ENCODE results near the gene NELL2. TPM values are rescaled to one million over a fixed set of nuclear protein-coding genes. Genes with fewer than 3 reads are reported as not detected.
"Not testable (repeated sequence)": the region's sequence is repeated elsewhere in the genome, so short reads cannot be mapped to it uniquely, and the experiment has no call there.

Gene NELL2
- total RNA-seq, 1 donor from 2014 or later, result 47.9 TPM

GRCh38 chr12:44780221-44780790 lies 95.8 kb downstream of the NELL2 start:
- intact Hi-C loops (cut with micrococcal nuclease), result no loop called here

GRCh38 chr12:44779766-44780165 lies 96.3 kb downstream of the NELL2 start:
- intact Hi-C loops (cut with micrococcal nuclease), result no loop called here

GRCh38 chr12:44778863-44779262 lies 97.3 kb downstream of the NELL2 start:
- intact Hi-C loops (cut with micrococcal nuclease), result no loop called here

- intact Hi-C loops (cut with micrococcal nuclease), result no loop called here
Observed at GRCh38 chr12:44777044-44777443, 99.1 kb downstream of the NELL2 start.

GRCh38 chr12:44775901-44776300 lies 100.2 kb downstream of the NELL2 start:
- intact Hi-C loops (cut with micrococcal nuclease), result no loop called here

- intact Hi-C loops (cut with micrococcal nuclease), result loop anchor here (1.0 to 5.0 kb wide), 4 partner anchors 37 to 758 kb away; no protein-coding TSS in a partner anchor
Observed at GRCh38 chr12:44774815-44775411, 101.2 kb downstream of the NELL2 start.

- intact Hi-C loops (cut with micrococcal nuclease), result loop anchor here (5.0 kb wide), 1 partner anchor 754 kb away; no protein-coding TSS in a partner anchor
Observed at GRCh38 chr12:44771485-44772021, 104.6 kb downstream of the NELL2 start.

- intact Hi-C loops (cut with micrococcal nuclease), result no loop called here
Observed at GRCh38 chr12:44765796-44766195, 110.3 kb downstream of the NELL2 start.

GRCh38 chr12:44763021-44763420 lies 113.1 kb downstream of the NELL2 start:
- intact Hi-C loops (cut with micrococcal nuclease), result no loop called here

- intact Hi-C loops (cut with micrococcal nuclease), result no loop called here
Observed at GRCh38 chr12:44759289-44759688, 116.8 kb downstream of the NELL2 start.

GRCh38 chr12:44750468-44750867 lies 125.6 kb downstream of the NELL2 start:
- intact Hi-C loops (cut with micrococcal nuclease), result no loop called here

GRCh38 chr12:44749566-44749965 lies 126.5 kb downstream of the NELL2 start:
- intact Hi-C loops (cut with micrococcal nuclease), result no loop called here

- intact Hi-C loops (cut with micrococcal nuclease), result no loop called here
Observed at GRCh38 chr12:44748950-44749468, 127.1 kb downstream of the NELL2 start.

GRCh38 chr12:44741292-44741980 lies 134.7 kb downstream of the NELL2 start:
- intact Hi-C loops (cut with micrococcal nuclease), result not testable (repeated sequence)

GRCh38 chr12:44738051-44738450 lies 138.1 kb downstream of the NELL2 start:
- intact Hi-C loops (cut with micrococcal nuclease), result no loop called here

GRCh38 chr12:44728566-44728965 lies 147.5 kb downstream of the NELL2 start:
- intact Hi-C loops (cut with micrococcal nuclease), result no loop called here

- intact Hi-C loops (cut with micrococcal nuclease), result no loop called here
Observed at GRCh38 chr12:44720265-44720664, 155.8 kb downstream of the NELL2 start.

- intact Hi-C loops (cut with micrococcal nuclease), result no loop called here
Observed at GRCh38 chr12:44717612-44718011, 158.5 kb downstream of the NELL2 start.

- intact Hi-C loops (cut with micrococcal nuclease), result no loop called here
Observed at GRCh38 chr12:44716711-44717110, 159.4 kb downstream of the NELL2 start.

GRCh38 chr12:44711736-44712135 lies 164.4 kb downstream of the NELL2 start:
- intact Hi-C loops (cut with micrococcal nuclease), result no loop called here

GRCh38 chr12:44709166-44709565 lies 166.9 kb downstream of the NELL2 start:
- intact Hi-C loops (cut with micrococcal nuclease), result no loop called here

GRCh38 chr12:44708218-44708617 lies 167.9 kb downstream of the NELL2 start:
- intact Hi-C loops (cut with micrococcal nuclease), result no loop called here
